Fibroblast of lung (primary cell): ENCODE data around the gene USP36.

Source experiments
- EZH2 ChIP-seq: IDR thresholded peaks from 2 replicates; pipeline ENCODE4 v1.5.1; 2012; ENCODE audit warnings: low read length, control low read depth, mild to moderate bottlenecking; ENCODE audit errors: missing control alignments
- TF ChIP-seq, protein P1 (sequence below), 2 donors: IDR thresholded peaks in 1 of 2; conservative IDR thresholded peaks in 1 of 2; 1 replicate in 1 of 2; 2 replicates in 1 of 2; pipeline ENCODE4 v1.5.1; 2011 to 2012; ENCODE audit warnings: low read length in 2 of 2, control low read depth in 1 of 2, inconsistent platforms in 1 of 2, low read depth in 1 of 2, mild to moderate bottlenecking in 1 of 2

DNA sequence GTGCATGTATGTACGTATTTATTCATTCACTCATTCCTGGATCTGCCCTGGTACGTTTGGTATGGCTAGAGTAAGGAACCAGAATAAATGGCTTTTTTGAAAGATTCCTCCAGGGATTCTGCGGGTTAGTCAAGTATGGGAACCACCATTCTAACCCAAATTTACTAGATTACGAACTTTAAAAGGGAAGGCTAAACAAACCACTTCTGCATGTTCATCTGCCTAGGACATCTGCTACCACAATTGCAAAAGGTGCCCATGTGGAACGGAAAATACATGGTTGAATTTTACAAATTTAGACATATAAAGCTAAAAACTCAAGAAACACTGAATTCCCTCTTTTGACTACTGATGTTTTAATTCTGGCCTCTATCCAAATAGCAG is 80.7 kb downstream of the USP36 start:
- TF ChIP-seq, protein P1, sequence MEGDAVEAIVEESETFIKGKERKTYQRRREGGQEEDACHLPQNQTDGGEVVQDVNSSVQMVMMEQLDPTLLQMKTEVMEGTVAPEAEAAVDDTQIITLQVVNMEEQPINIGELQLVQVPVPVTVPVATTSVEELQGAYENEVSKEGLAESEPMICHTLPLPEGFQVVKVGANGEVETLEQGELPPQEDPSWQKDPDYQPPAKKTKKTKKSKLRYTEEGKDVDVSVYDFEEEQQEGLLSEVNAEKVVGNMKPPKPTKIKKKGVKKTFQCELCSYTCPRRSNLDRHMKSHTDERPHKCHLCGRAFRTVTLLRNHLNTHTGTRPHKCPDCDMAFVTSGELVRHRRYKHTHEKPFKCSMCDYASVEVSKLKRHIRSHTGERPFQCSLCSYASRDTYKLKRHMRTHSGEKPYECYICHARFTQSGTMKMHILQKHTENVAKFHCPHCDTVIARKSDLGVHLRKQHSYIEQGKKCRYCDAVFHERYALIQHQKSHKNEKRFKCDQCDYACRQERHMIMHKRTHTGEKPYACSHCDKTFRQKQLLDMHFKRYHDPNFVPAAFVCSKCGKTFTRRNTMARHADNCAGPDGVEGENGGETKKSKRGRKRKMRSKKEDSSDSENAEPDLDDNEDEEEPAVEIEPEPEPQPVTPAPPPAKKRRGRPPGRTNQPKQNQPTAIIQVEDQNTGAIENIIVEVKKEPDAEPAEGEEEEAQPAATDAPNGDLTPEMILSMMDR (conservative IDR thresholded peaks at IDR 0.05 in 1 of 2, IDR thresholded peaks at IDR 0.05 in 1 of 2; ENCODE audit: low read depth in 1 of 2, low read length in 2 of 2): no peak
- TF ChIP-seq EZH2: no peak
